ENCODE results near the gene SLC25A41. TPM values are rescaled to one million over a fixed set of nuclear protein-coding genes. Genes with fewer than 3 reads are reported as not detected.
A peak's percentile ranks its signal among the peaks of the same experiment; 100 is the strongest.

Gene SLC25A41
- total and polyA plus RNA-seq, 2 donors (not counting 1 experiment from before 2014, with no cell fraction given): 0.30 to 0.48 TPM

DNA sequence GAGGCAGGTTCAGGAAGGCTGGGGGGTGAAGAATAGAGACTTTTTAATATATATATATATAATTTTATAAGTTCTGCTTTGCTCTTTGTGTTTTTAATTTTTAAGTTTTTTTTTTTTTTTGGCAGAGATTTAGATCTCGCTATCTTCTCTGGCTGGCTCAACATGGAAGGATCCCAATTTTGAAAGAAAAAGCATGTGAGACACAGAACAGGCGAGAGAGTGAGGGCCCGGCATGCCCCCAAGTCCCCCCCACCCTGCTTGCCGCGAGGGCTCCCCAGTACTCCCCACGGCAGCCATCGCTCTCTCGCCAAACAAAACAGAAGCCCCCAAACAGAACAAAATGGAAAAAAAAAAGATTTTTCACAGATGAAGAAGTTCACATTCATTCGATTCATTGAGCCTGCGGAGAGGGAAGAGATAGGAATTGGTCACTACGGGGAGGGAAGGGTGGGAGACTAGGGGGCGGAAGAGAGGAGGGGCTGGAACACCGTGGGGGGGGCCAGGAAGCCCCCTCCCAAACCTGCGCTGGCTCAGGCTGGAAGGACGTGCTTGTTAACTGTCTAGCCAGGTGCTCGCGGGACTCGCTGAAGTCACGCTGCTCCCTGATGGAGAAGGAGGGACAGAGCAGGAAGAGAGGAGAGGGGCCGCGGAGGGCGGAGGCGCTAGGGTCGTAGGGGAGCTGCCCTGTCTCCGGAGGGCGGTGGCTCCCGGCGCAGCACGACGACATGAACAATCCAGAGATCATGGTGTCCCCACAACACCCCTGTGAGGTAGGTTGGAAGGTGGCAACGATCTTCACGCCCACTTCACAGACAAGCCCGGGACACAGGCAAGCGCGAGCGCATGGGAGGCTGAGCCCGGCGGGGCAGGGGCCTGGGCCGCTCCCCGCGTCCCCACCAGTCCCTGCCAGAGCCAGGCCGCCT, 19.6 kb downstream of the SLC25A41 start:
- CTCF ChIA-PET: no interaction called here
- intact Hi-C loops (cut with micrococcal nuclease): no loop called here
- DNase-seq (peak; percentile 15), ATAC-seq (ENCODE audit: low read depth) (no peak)
- Mint-ChIP-seq H3K27me3 (no peaks in the 10 kb centered on the region), H3K9me3 (ENCODE audit: insufficient read depth) (no peaks in the 10 kb centered on the region), H3K4me1 (no peaks in the 10 kb centered on the region), H3K4me3 (no peak overlapping the region), H3K27ac (no peak overlapping the region)
- Histone ChIP-seq H3K4me2 (replicated peaks; ENCODE audit: low read depth, low read length, poor library complexity, severe bottlenecking) (no peak overlapping the region), H3K36me3 (replicated peaks in 1 of 2; ENCODE audit: control extremely low read depth in 1 of 2, control insufficient read depth in 1 of 2, extremely low read depth in 1 of 2, insufficient read depth in 2 of 2, low read length in 1 of 2) (peaks cover 0 to 49% of the 10 kb centered on the region in 2 experiments), H3K4me3 (ENCODE audit: control extremely low read depth in 1 of 5, extremely low read depth in 1 of 5, insufficient read depth in 1 of 5, low read depth in 2 of 5, low read length in 4 of 5) (no peak overlapping the region), H3K27me3 (replicated peaks in 1 of 4; ENCODE audit: control extremely low read depth in 1 of 4, control insufficient read depth in 3 of 4, insufficient read depth in 4 of 4, low read length in 3 of 4) (no peaks in the 10 kb centered on the region), H4K20me1 (ENCODE audit: control insufficient read depth, insufficient read depth, low read length, poor library complexity, severe bottlenecking) (peaks cover 51% of the 10 kb centered on the region), H3K27ac (ENCODE audit: low read length in 2 of 2) (no peak overlapping the region), H3K9me3 (ENCODE audit: control extremely low read depth in 1 of 3, control insufficient read depth in 2 of 3, insufficient read depth in 1 of 3, low read length in 2 of 3) (no peaks in the 10 kb centered on the region), H3K9ac (ENCODE audit: low read length) (no peak overlapping the region), H3K79me2 (ENCODE audit: control insufficient read depth, insufficient read depth, low read length) (no peaks in the 10 kb centered on the region), H3K4me1 (ENCODE audit: control insufficient read depth in 2 of 2, insufficient read depth in 2 of 2, low read length in 2 of 2) (no peaks in the 10 kb centered on the region), H2AFZ (ENCODE audit: insufficient read depth, low read depth, low read length, poor library complexity, severe bottlenecking) (no peak overlapping the region)
- 95% methylated on average over 28 of the region's 42 CpGs for WGBS (ENCODE audit: insufficient coverage)
- TF ChIP-seq EZH2 (IDR thresholded peaks at IDR 0.05; ENCODE audit: borderline replicate concordance, insufficient read depth, low read depth, low read length, poor library complexity, severe bottlenecking): no peak
- TF ChIP-seq, protein P1, sequence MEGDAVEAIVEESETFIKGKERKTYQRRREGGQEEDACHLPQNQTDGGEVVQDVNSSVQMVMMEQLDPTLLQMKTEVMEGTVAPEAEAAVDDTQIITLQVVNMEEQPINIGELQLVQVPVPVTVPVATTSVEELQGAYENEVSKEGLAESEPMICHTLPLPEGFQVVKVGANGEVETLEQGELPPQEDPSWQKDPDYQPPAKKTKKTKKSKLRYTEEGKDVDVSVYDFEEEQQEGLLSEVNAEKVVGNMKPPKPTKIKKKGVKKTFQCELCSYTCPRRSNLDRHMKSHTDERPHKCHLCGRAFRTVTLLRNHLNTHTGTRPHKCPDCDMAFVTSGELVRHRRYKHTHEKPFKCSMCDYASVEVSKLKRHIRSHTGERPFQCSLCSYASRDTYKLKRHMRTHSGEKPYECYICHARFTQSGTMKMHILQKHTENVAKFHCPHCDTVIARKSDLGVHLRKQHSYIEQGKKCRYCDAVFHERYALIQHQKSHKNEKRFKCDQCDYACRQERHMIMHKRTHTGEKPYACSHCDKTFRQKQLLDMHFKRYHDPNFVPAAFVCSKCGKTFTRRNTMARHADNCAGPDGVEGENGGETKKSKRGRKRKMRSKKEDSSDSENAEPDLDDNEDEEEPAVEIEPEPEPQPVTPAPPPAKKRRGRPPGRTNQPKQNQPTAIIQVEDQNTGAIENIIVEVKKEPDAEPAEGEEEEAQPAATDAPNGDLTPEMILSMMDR (IDR thresholded peaks at IDR 0.05): no peak
- POLR2A ChIA-PET: no interaction called here

DNA sequence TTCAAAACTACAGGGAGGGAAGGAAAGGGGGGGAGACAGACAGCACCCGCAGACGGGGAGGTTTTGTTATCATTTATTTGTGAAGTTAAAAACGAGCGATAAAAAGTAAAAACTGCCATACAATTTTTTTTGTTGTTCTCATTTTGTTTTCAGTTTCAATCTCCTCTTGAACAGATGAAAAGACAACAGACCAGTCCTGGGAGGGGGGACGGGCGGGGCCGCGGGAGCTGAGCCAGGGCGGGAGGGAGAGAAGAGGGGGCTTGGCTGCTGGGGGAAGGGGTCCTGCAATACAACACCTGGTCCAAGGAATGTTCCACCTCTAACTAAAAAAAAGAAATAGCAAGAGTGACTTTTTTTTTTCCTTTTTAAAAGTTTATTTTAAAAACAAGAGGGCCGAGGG, 20.3 kb downstream of the SLC25A41 start:
- ATAC-seq (ENCODE audit: low read depth) (no peak), DNase-seq (no peak)
- ChIA-PET POLR2A (no interaction called here), CTCF (no interaction called here)
- H3K4me1 Mint-ChIP-seq: no peaks in the 10 kb centered on the region
- no peak overlapping the region for H3K9ac ChIP-seq (ENCODE audit: low read length)
- H3K4me3 ChIP-seq (ENCODE audit: control extremely low read depth in 1 of 5, extremely low read depth in 1 of 5, insufficient read depth in 1 of 5, low read depth in 2 of 5, low read length in 4 of 5): no peak overlapping the region
- WGBS (ENCODE audit: insufficient coverage): no CpG with 5 or more reads among the region's 10 CpGs
- no peak overlapping the region for H3K27ac ChIP-seq (ENCODE audit: low read length in 2 of 2)
- no peak overlapping the region for H3K27ac Mint-ChIP-seq
- no peaks in the 10 kb centered on the region for H3K4me1 ChIP-seq (ENCODE audit: control insufficient read depth in 2 of 2, insufficient read depth in 2 of 2, low read length in 2 of 2)
- H3K27me3 ChIP-seq (replicated peaks in 1 of 4; ENCODE audit: control extremely low read depth in 1 of 4, control insufficient read depth in 3 of 4, insufficient read depth in 4 of 4, low read length in 3 of 4): no peaks in the 10 kb centered on the region
- intact Hi-C loops (cut with micrococcal nuclease): no loop called here
- no peaks in the 10 kb centered on the region for H3K9me3 ChIP-seq (ENCODE audit: control extremely low read depth in 1 of 3, control insufficient read depth in 2 of 3, insufficient read depth in 1 of 3, low read length in 2 of 3)
- H3K27me3 Mint-ChIP-seq: no peaks in the 10 kb centered on the region
- H3K79me2 ChIP-seq (ENCODE audit: control insufficient read depth, insufficient read depth, low read length): no peaks in the 10 kb centered on the region
- H3K4me2 ChIP-seq (replicated peaks; ENCODE audit: low read depth, low read length, poor library complexity, severe bottlenecking): no peak overlapping the region
- no peaks in the 10 kb centered on the region for H3K9me3 Mint-ChIP-seq (ENCODE audit: insufficient read depth)
- no peak overlapping the region for H2AFZ ChIP-seq (ENCODE audit: insufficient read depth, low read depth, low read length, poor library complexity, severe bottlenecking)
- H3K4me3 Mint-ChIP-seq: no peak overlapping the region
- H4K20me1 ChIP-seq (ENCODE audit: control insufficient read depth, insufficient read depth, low read length, poor library complexity, severe bottlenecking): peaks cover 44% of the 10 kb centered on the region
- no peak for TF ChIP-seq EZH2 (IDR thresholded peaks at IDR 0.05; ENCODE audit: borderline replicate concordance, insufficient read depth, low read depth, low read length, poor library complexity, severe bottlenecking)
- TF ChIP-seq, protein P1 (IDR thresholded peaks at IDR 0.05): no peak
- H3K36me3 ChIP-seq (replicated peaks in 1 of 2; ENCODE audit: control extremely low read depth in 1 of 2, control insufficient read depth in 1 of 2, extremely low read depth in 1 of 2, insufficient read depth in 2 of 2, low read length in 1 of 2): peaks cover 0 to 42% of the 10 kb centered on the region in 2 experiments

Measured in B cell (primary cell).